A549 (cell line): ENCODE results near the gene TMEM59.

Experiments used
- CEBPB ChIP-seq, 2 experiments: fragments of >200 bp in 1 of 2; sonication (Bioruptor Twin) in 1 of 2; formaldehyde crosslinking in 1 of 2; IDR thresholded peaks; 2 replicates each; pipeline ENCODE4 v1.6.1; 2012 to 2016
- CHD2 ChIP-seq: fragments of 150-350 bp; IDR thresholded peaks from 2 replicates; pipeline ENCODE4 v1.6.1; 2014; ENCODE audit warnings: low read length; ENCODE audit not compliant: partially characterized antibody
- HDAC2 ChIP-seq: fragments of 200-600 bp; sonication (generic); IDR thresholded peaks from 2 replicates; pipeline ENCODE4 v1.6.1; 2016
- JUN ChIP-seq, 2 experiments: fragments of >200 bp; sonication (Bioruptor Twin); formaldehyde crosslinking; IDR thresholded peaks; 2 replicates in 1 of 2; 3 replicates in 1 of 2; pipeline ENCODE4 v1.6.1; 2016 to 2017
- POLR2A ChIP-seq: IDR thresholded peaks from 2 replicates; pipeline ENCODE4 v1.6.1; 2012; ENCODE audit warnings: mild to moderate bottlenecking, low read length
- RFX5 ChIP-seq: fragments of 450-650 bp; IDR thresholded peaks from 2 replicates; pipeline ENCODE4 v1.7.1; 2014; ENCODE audit warnings: antibody characterized with exemption, mild to moderate bottlenecking, moderate library complexity
- ZFP36 ChIP-seq: fragments of 450-650 bp; IDR thresholded peaks from 2 replicates; pipeline ENCODE4 v1.6.1; 2014; ENCODE audit warnings: borderline replicate concordance; ENCODE audit not compliant: partially characterized antibody
- TF ChIP-seq, protein P1 (sequence below): fragments of >200 bp; sonication (Bioruptor Twin); formaldehyde crosslinking; IDR thresholded peaks from 3 replicates; pipeline ENCODE4 v1.5.1; 2016

DNA sequence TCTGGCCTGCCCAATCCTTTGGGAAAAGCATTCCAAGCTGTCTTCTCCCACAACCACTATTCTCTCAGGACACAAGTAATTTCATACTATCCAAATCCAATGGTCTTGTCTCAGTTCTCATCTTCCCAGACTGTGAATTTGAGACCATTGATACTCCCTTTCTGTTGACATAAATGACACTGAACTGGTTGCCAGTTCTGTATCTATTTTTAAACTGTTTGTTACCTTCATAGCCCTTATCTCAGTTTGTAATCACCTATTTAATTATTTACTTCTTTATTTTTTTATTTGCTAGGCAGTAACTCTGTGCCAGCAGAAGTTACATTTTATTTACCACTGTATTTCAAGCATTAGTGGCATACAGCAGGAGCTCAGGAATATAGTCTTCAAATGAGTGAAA, 24.4 kb upstream of the TMEM59 start:
- TF ChIP-seq, protein P1, sequence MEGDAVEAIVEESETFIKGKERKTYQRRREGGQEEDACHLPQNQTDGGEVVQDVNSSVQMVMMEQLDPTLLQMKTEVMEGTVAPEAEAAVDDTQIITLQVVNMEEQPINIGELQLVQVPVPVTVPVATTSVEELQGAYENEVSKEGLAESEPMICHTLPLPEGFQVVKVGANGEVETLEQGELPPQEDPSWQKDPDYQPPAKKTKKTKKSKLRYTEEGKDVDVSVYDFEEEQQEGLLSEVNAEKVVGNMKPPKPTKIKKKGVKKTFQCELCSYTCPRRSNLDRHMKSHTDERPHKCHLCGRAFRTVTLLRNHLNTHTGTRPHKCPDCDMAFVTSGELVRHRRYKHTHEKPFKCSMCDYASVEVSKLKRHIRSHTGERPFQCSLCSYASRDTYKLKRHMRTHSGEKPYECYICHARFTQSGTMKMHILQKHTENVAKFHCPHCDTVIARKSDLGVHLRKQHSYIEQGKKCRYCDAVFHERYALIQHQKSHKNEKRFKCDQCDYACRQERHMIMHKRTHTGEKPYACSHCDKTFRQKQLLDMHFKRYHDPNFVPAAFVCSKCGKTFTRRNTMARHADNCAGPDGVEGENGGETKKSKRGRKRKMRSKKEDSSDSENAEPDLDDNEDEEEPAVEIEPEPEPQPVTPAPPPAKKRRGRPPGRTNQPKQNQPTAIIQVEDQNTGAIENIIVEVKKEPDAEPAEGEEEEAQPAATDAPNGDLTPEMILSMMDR = no peak
- no peak for TF ChIP-seq CHD2
- TF ChIP-seq CEBPB (IDR thresholded peaks at IDR 0.05) = no peak
- no peak for TF ChIP-seq POLR2A
- TF ChIP-seq HDAC2 = no peak
- TF ChIP-seq RFX5 = no peak
- TF ChIP-seq ZFP36 = no peak
- TF ChIP-seq JUN (IDR thresholded peaks at IDR 0.05) = no peak
